Stomach (tissue), 9 donors: ENCODE data around the gene FBH1. TPM values are rescaled to one million over a fixed set of nuclear protein-coding genes. Genes with fewer than 3 reads are reported as not detected.

Experiments
- DNase-seq, 2 donors: peaks; one replicate each; pipeline versions ENCODE4 v3.0.0 to v3.0.0-alpha.2; 2013 to 2019
- H3K27ac ChIP-seq, 5 donors: fragments of 200-600 bp in 4 of 5; sonication (generic) in 4 of 5; one replicate each; pipeline ENCODE4 v1.5.1; 2013 to 2019; ENCODE audit warnings: mild to moderate bottlenecking in 1 of 5, moderate library complexity in 1 of 5
- H3K27me3 ChIP-seq, 3 donors: fragments of 200-600 bp; sonication (generic); one replicate each; pipeline ENCODE4 v1.5.1; 2017 to 2019; ENCODE audit warnings: mixed run types in 1 of 3
- H3K36me3 ChIP-seq, 4 donors: fragments of 200-600 bp; sonication (generic); 1 replicate in 3 of 4; 2 replicates in 1 of 4; pipeline ENCODE4 v1.5.1; 2016 to 2019
- H3K4me1 ChIP-seq, 4 donors: fragments of 200-600 bp; sonication (generic); one replicate each; pipeline ENCODE4 v1.5.1; 2016 to 2019
- H3K4me3 ChIP-seq, 4 donors: fragments of 200-600 bp; sonication (generic) in 3 of 4; one replicate each; pipeline ENCODE4 v1.5.1; 2016 to 2019; ENCODE audit warnings: mild to moderate bottlenecking in 1 of 4
- H3K9me3 ChIP-seq, 4 donors: fragments of 200-600 bp; sonication (generic); one replicate each; pipeline ENCODE4 v1.5.1; 2016 to 2019
- CTCF ChIP-seq, 7 experiments: fragments of 450-650 bp in 4 of 7; fragments of 200-600 bp in 3 of 7; sonication (generic) in 3 of 7; IDR thresholded peaks; one replicate each; pipeline ENCODE4 v1.5.1; 2016 to 2019; ENCODE audit warnings: antibody characterized with exemption in 7 of 7, control low read depth in 2 of 7, mild to moderate bottlenecking in 1 of 7
- EP300 ChIP-seq: sonication (generic); formaldehyde crosslinking; IDR thresholded peaks from one replicate; pipeline ENCODE4 v1.6.1; 2017; ENCODE audit warnings: antibody characterized with exemption
- POLR2A ChIP-seq, 4 donors: fragments of 450-650 bp; IDR thresholded peaks; one replicate each; pipeline ENCODE4 v1.6.1; 2016; ENCODE audit warnings: antibody characterized with exemption in 4 of 4, control low read depth in 2 of 4, mild to moderate bottlenecking in 1 of 4, moderate library complexity in 1 of 4
- POLR2AphosphoS5 ChIP-seq, 3 donors: sonication (generic); formaldehyde crosslinking; IDR thresholded peaks; one replicate each; pipeline ENCODE4 v1.6.1; 2016; ENCODE audit warnings: antibody characterized with exemption in 3 of 3
- WGBS, 5 donors: extraction: QIAGEN DNeasy Blood & Tissue Kit in 3 of 5; methylation state at CpG; one replicate each; pipeline versions ENCODE4 v1.1.5 to v1.1.7; 2013 to 2018; 5-methylcytosine and 5-hydroxymethylcytosine counted together
- intact Hi-C: fragments of 100-400 bp; cut with DNase I; formaldehyde crosslinking; loops from one replicate; pipeline ENCODE4 v1.15.1; 2023; ENCODE audit warnings: low total_unique reads
- polyA plus RNA-seq, 3 donors: library from polyadenylated mRNA; stranded (reverse); fragments of 200-250 nt; gene quantifications; one replicate each; pipeline ENCODE4 v1.2.3, GENCODE V29; 2013
- total RNA-seq, 5 donors: library from RNA; depleted of rRNA; stranded (reverse); fragments of >200 nt; gene quantifications; one replicate each; pipeline versions ENCODE4 v1.1.0 to v1.2.3, GENCODE V29; 2014 to 2016
- donor health status: healthy with polysubstance abuse.
- donor health status: Bipolar disorder and iron deficiency.
- donor health status: healthy.

The FBH1 gene
- total and polyA plus RNA-seq, 8 donors, result 38.4 to 192 (median 53.3) TPM

GRCh38 chr10:5965266-5965665 is 75.2 kb downstream of the FBH1 start:
- Histone ChIP-seq H3K4me3 (no peak overlapping the region), H3K9me3 (no peaks in the 10 kb centered on the region), H3K36me3 (peaks cover 4 to 67% (median 46%) of the 10 kb centered on the region in 4 donors), H3K27ac (peak overlapping the region in 3 of 5 donors; percentile 18 to 32 (median 26)), H3K27me3 (no peaks in the 10 kb centered on the region), H3K4me1 (peaks cover 5 to 30% (median 15%) of the 10 kb centered on the region in 4 donors)
- peak in 1 of 2 donors; percentile 65 for DNase-seq
- TF ChIP-seq POLR2AphosphoS5 (IDR thresholded peaks at IDR 0.05) (peak in 2 of 3 donors; percentile 9 to 36), EP300 (no peak)
- 33 to 80% (median 44%) methylated on average over 8 of the region's 8 CpGs for WGBS, 5 donors
- intact Hi-C loops, result no loop called here

GRCh38 chr10:5968037-5968680 is 78.1 kb downstream of the FBH1 start:
- H3K9me3 ChIP-seq, result no peaks in the 10 kb centered on the region
- H3K36me3 ChIP-seq, result peaks cover under 1 to 38% (median 21%) of the 10 kb centered on the region in 4 donors
- H3K27ac ChIP-seq, result no peak overlapping the region
- 84 to 95% (median 92%) methylated on average over 5 of the region's 5 CpGs for WGBS, 5 donors
- no peaks in the 10 kb centered on the region for H3K27me3 ChIP-seq
- no peak overlapping the region for H3K4me3 ChIP-seq
- no peak for TF ChIP-seq POLR2AphosphoS5 (IDR thresholded peaks at IDR 0.05)
- no peak for TF ChIP-seq EP300
- no peak for TF ChIP-seq POLR2A (IDR thresholded peaks at IDR 0.05)
- no peak for TF ChIP-seq CTCF (IDR thresholded peaks at IDR 0.05)
- peaks cover 20 to 57% (median 31%) of the 10 kb centered on the region in 4 donors for H3K4me1 ChIP-seq
- peak in 1 of 2 donors; percentile 11 for DNase-seq
- intact Hi-C loops, result no loop called here

- no peak overlapping the region for H3K4me3 ChIP-seq
- no peaks in the 10 kb centered on the region for H3K9me3 ChIP-seq
- H3K27me3 ChIP-seq, result no peaks in the 10 kb centered on the region
- H3K4me1 ChIP-seq, result peaks cover 20 to 57% (median 31%) of the 10 kb centered on the region in 4 donors
- H3K27ac ChIP-seq, result no peak overlapping the region
- DNase-seq, result peak; percentile 22 to 36
- TF ChIP-seq EP300 (no peak), POLR2AphosphoS5 (IDR thresholded peaks at IDR 0.05) (no peak), CTCF (IDR thresholded peaks at IDR 0.05) (no peak), POLR2A (IDR thresholded peaks at IDR 0.05) (no peak)
- WGBS, 5 donors, result 87 to 94% (median 89%) methylated on average over 9 of the region's 9 CpGs
- intact Hi-C loops, result no loop called here
- peaks cover 0 to 31% (median 15%) of the 10 kb centered on the region in 4 donors for H3K36me3 ChIP-seq
These were observed 78.8 kb downstream of the FBH1 start for GRCh38 chr10:5968681-5969453.

- TF ChIP-seq CTCF (IDR thresholded peaks at IDR 0.05), result no peak
- TF ChIP-seq POLR2AphosphoS5 (IDR thresholded peaks at IDR 0.05), result no peak
- TF ChIP-seq EP300, result no peak
- no peak for TF ChIP-seq POLR2A (IDR thresholded peaks at IDR 0.05)
- WGBS, 5 donors, result 51 to 64% (median 58%) methylated on average over 2 of the region's 2 CpGs
- Histone ChIP-seq H3K27me3 (no peaks in the 10 kb centered on the region), H3K9me3 (no peaks in the 10 kb centered on the region), H3K4me3 (no peak overlapping the region), H3K36me3 (peaks cover 0 to 19% (median 14%) of the 10 kb centered on the region in 4 donors), H3K4me1 (peaks cover 22 to 65% (median 27%) of the 10 kb centered on the region in 4 donors), H3K27ac (peak overlapping the region in 3 of 5 donors; percentile 73 to 85 (median 79))
- intact Hi-C loops, result no loop called here
- no peak for DNase-seq
These were observed 80.0 kb downstream of the FBH1 start for GRCh38 chr10:5970066-5970465.
